CD4-positive, alpha-beta T cell (primary cell): ENCODE measurements around the gene RNF113B. TPM values are rescaled to one million over a fixed set of nuclear protein-coding genes. Genes with fewer than 3 reads are reported as not detected.

Experiments used
- ATAC-seq: fragments of 200-7000 bp; cut with Tn5 transposase; one replicate; pipeline ENCODE4 v1.10.0; 2022; ENCODE audit warnings: mild to moderate bottlenecking; ENCODE audit not compliant: poor library complexity
- CTCF ChIA-PET: fragments of 350-600 bp; sonication (Branson Sonifier 250); formaldehyde crosslinking; loops from one replicate; lab custom pipeline; 2021; ENCODE audit warnings: antibody characterized with exemption, inconsistent platforms; lab: Charles Lee
- POLR2A ChIA-PET: fragments of 350-600 bp; sonication (Branson Sonifier 250); formaldehyde crosslinking; loops from one replicate; lab custom pipeline; 2021; ENCODE audit warnings: antibody characterized with exemption, inconsistent platforms; lab: Charles Lee
- DNase-seq, 14 experiments: peaks; one replicate each; pipeline ENCODE4 v3.0.0-alpha.2; 2013 to 2020; ENCODE audit warnings: mixed read lengths in 2 of 14
- H3K27ac ChIP-seq, 2 donors: one replicate each; pipeline versions ENCODE4 v1.5.1 to v1.7.0; 2013; ENCODE audit warnings: low read length in 2 of 2, low read depth in 1 of 2, mild to moderate bottlenecking in 1 of 2
- H3K27me3 ChIP-seq, 2 experiments: 1 replicate in 1 of 2; 2 replicates in 1 of 2; pipeline versions ENCODE4 v1.6.1 to v1.7.0; 2013; ENCODE audit warnings: low read length in 2 of 2, control low read depth in 1 of 2, mild to moderate bottlenecking in 1 of 2, moderate library complexity in 1 of 2; ENCODE audit not compliant: insufficient read depth in 2 of 2, control insufficient read depth in 1 of 2
- H3K36me3 ChIP-seq: one replicate; pipeline ENCODE4 v1.6.1; 2013; ENCODE audit warnings: low read length, control low read depth; ENCODE audit not compliant: insufficient read depth
- H3K4me1 ChIP-seq: one replicate; pipeline ENCODE4 v1.6.1; 2013; ENCODE audit warnings: low read length, control low read depth; ENCODE audit not compliant: insufficient read depth
- H3K4me3 ChIP-seq: one replicate; pipeline ENCODE4 v1.5.1; 2013; ENCODE audit warnings: mild to moderate bottlenecking, low read length, moderate library complexity
- H3K9me3 ChIP-seq, 2 experiments: 1 replicate in 1 of 2; 2 replicates in 1 of 2; pipeline versions ENCODE4 v1.6.1 to v1.7.0; 2013; ENCODE audit warnings: low read length in 2 of 2, mild to moderate bottlenecking in 2 of 2, control low read depth in 1 of 2, moderate library complexity in 1 of 2; ENCODE audit not compliant: control insufficient read depth in 1 of 2, insufficient read depth in 1 of 2
- H3K27ac Mint-ChIP-seq: one replicate; pipeline ENCODE4 v1.8.0; 2020; ENCODE audit warnings: mixed read lengths
- H3K27me3 Mint-ChIP-seq: one replicate; pipeline ENCODE4 v1.8.0; 2021; ENCODE audit warnings: mixed read lengths
- H3K36me3 Mint-ChIP-seq: one replicate; pipeline ENCODE4 v1.8.0; 2021; ENCODE audit warnings: low read depth, mixed read lengths
- H3K4me1 Mint-ChIP-seq: one replicate; pipeline ENCODE4 v1.8.0; 2021; ENCODE audit warnings: low read depth, mixed read lengths
- H3K4me3 Mint-ChIP-seq: one replicate; pipeline ENCODE4 v1.8.0; 2020; ENCODE audit warnings: mild to moderate bottlenecking, mixed read lengths
- H3K9me3 Mint-ChIP-seq: one replicate; pipeline ENCODE4 v1.8.0; 2020; ENCODE audit warnings: mixed read lengths
- CTCF ChIP-seq: fragments of 200-600 bp; IDR thresholded peaks from one replicate; pipeline ENCODE4 v1.8.0; 2022; ENCODE audit warnings: antibody characterized with exemption, mild to moderate bottlenecking
- intact Hi-C, 2 experiments: fragments of 100-400 bp; cut with DNase I in 1 of 2; cut with micrococcal nuclease in 1 of 2; formaldehyde crosslinking; loops; one replicate each; pipeline versions ENCODE4 v1.15.1 to v1.9.0; 2023 to 2025; cut with DNase I, micrococcal nuclease
- total RNA-seq, 174 experiments: library from RNA in 2 of 174; stranded (reverse) in 2 of 174; gene quantifications; one replicate each; pipeline ENCODE4 v1.2.3 and lab custom pipeline; 2021 to 2026

The RNF113B gene
- total RNA-seq, 2 experiments from 2014 or later = not detected

GRCh38 chr13:98201189-98201588, 24.1 kb upstream of the RNF113B start:
- ChIA-PET POLR2A (no interaction called here), CTCF (no interaction called here)
- DNase-seq (no peak), ATAC-seq (no peak)
- Mint-ChIP-seq H3K4me3 (no peak overlapping the region), H3K27me3 (peaks cover 18% of the 10 kb centered on the region), H3K36me3 (no peaks in the 10 kb centered on the region), H3K9me3 (peaks cover 7% of the 10 kb centered on the region), H3K4me1 (no peaks in the 10 kb centered on the region), H3K27ac (no peak overlapping the region)
- Histone ChIP-seq H3K36me3 (no peaks in the 10 kb centered on the region), H3K9me3 (peaks cover 0 to 3% of the 10 kb centered on the region in 2 experiments), H3K4me1 (no peaks in the 10 kb centered on the region), H3K27me3 (peaks cover 0 to 2% of the 10 kb centered on the region in 2 experiments), H3K4me3 (no peak overlapping the region), H3K27ac (no peak overlapping the region)
- intact Hi-C loops = no loop called here
- TF ChIP-seq CTCF = no peak

- no peaks in the 10 kb centered on the region for H3K9me3 ChIP-seq
- no peak overlapping the region for H3K27ac ChIP-seq
- intact Hi-C loops = no loop called here
- DNase-seq = no peak
- no peak overlapping the region for H3K4me3 ChIP-seq
- no peaks in the 10 kb centered on the region for H3K4me1 ChIP-seq
- no peak for ATAC-seq
- Mint-ChIP-seq H3K9me3 (peaks cover 3% of the 10 kb centered on the region), H3K36me3 (no peaks in the 10 kb centered on the region), H3K27me3 (peaks cover 13% of the 10 kb centered on the region), H3K4me1 (no peaks in the 10 kb centered on the region), H3K4me3 (no peak overlapping the region), H3K27ac (no peak overlapping the region)
- ChIA-PET POLR2A (no interaction called here), CTCF (no interaction called here)
- H3K36me3 ChIP-seq = no peaks in the 10 kb centered on the region
- no peak for TF ChIP-seq CTCF
- peaks cover 0 to 2% of the 10 kb centered on the region in 2 experiments for H3K27me3 ChIP-seq
Observed at GRCh38 chr13:98200211-98200878, 23.3 kb upstream of the RNF113B start.

GRCh38 chr13:98199480-98199879, 22.4 kb upstream of the RNF113B start:
- no peak overlapping the region for H3K27ac Mint-ChIP-seq
- H3K4me1 ChIP-seq = no peaks in the 10 kb centered on the region
- H3K9me3 ChIP-seq = no peaks in the 10 kb centered on the region
- H3K36me3 Mint-ChIP-seq = no peaks in the 10 kb centered on the region
- H3K36me3 ChIP-seq = no peaks in the 10 kb centered on the region
- no peak overlapping the region for H3K4me3 Mint-ChIP-seq
- peaks cover 0 to 2% of the 10 kb centered on the region in 2 experiments for H3K27me3 ChIP-seq
- H3K4me1 Mint-ChIP-seq = no peaks in the 10 kb centered on the region
- ATAC-seq = no peak
- H3K27ac ChIP-seq = no peak overlapping the region
- intact Hi-C loops = no loop called here
- no peaks in the 10 kb centered on the region for H3K9me3 Mint-ChIP-seq
- no peak for DNase-seq
- no peak for TF ChIP-seq CTCF
- peaks cover 13% of the 10 kb centered on the region for H3K27me3 Mint-ChIP-seq
- ChIA-PET CTCF (no interaction called here), POLR2A (no interaction called here)
- H3K4me3 ChIP-seq = no peak overlapping the region
